ENCODE results near the gene RPH3AL. TPM values are rescaled to one million over a fixed set of nuclear protein-coding genes. Genes with fewer than 3 reads are reported as not detected.

The RPH3AL gene
- total and polyA plus RNA-seq, 2 experiments from 2014 or later, result 13.8 to 39.0 TPM

- TF ChIP-seq CTCF (IDR thresholded peaks at IDR 0.05; ENCODE audit: low read depth, low read length), result no peak
- Histone ChIP-seq H3K4me1 (ENCODE audit: low read depth) (peaks cover 62% of the 10 kb centered on the region), H3K36me3 (no peaks in the 10 kb centered on the region), H3K27ac (no peak overlapping the region), H3K4me3 (no peak overlapping the region), H3K27me3 (no peaks in the 10 kb centered on the region), H3K9me3 (ENCODE audit: low read depth) (no peaks in the 10 kb centered on the region)
- no peak for DNase-seq (ENCODE audit: low read depth in 1 of 2, low spot score in 1 of 2)
Observed at GRCh38 chr17:337453-337852, 15.2 kb downstream of the RPH3AL start.

- H3K27me3 ChIP-seq, result no peaks in the 10 kb centered on the region
- H3K27ac ChIP-seq, result peak overlapping the region; percentile 69
- no peaks in the 10 kb centered on the region for H3K36me3 ChIP-seq
- peaks cover 65% of the 10 kb centered on the region for H3K4me1 ChIP-seq (ENCODE audit: low read depth)
- no peak for DNase-seq (ENCODE audit: low read depth in 1 of 2, low spot score in 1 of 2)
- no peak for TF ChIP-seq CTCF (IDR thresholded peaks at IDR 0.05; ENCODE audit: low read depth, low read length)
- no peaks in the 10 kb centered on the region for H3K9me3 ChIP-seq (ENCODE audit: low read depth)
- no peak overlapping the region for H3K4me3 ChIP-seq
Observed at GRCh38 chr17:337022-337420, 15.6 kb downstream of the RPH3AL start.

GRCh38 chr17:336110-337021 is 16.2 kb downstream of the RPH3AL start:
- no peak overlapping the region for H3K4me3 ChIP-seq
- no peaks in the 10 kb centered on the region for H3K36me3 ChIP-seq
- H3K9me3 ChIP-seq (ENCODE audit: low read depth), result no peaks in the 10 kb centered on the region
- peak; percentile 35 to 78 for DNase-seq (ENCODE audit: low read depth in 1 of 2, low spot score in 1 of 2)
- H3K4me1 ChIP-seq (ENCODE audit: low read depth), result peaks cover 65% of the 10 kb centered on the region
- TF ChIP-seq CTCF (IDR thresholded peaks at IDR 0.05; ENCODE audit: low read depth, low read length), result no peak
- H3K27me3 ChIP-seq, result no peaks in the 10 kb centered on the region
- peak overlapping the region; percentile 69 for H3K27ac ChIP-seq

- no peaks in the 10 kb centered on the region for H3K27me3 ChIP-seq
- H3K4me3 ChIP-seq, result no peak overlapping the region
- no peak for TF ChIP-seq CTCF (IDR thresholded peaks at IDR 0.05; ENCODE audit: low read depth, low read length)
- H3K9me3 ChIP-seq (ENCODE audit: low read depth), result no peaks in the 10 kb centered on the region
- H3K36me3 ChIP-seq, result no peaks in the 10 kb centered on the region
- peak overlapping the region; percentile 69 for H3K27ac ChIP-seq
- H3K4me1 ChIP-seq (ENCODE audit: low read depth), result peaks cover 65% of the 10 kb centered on the region
- DNase-seq (ENCODE audit: low read depth in 1 of 2, low spot score in 1 of 2), result peak in 1 of 2 donors; percentile 40
Observed at GRCh38 chr17:335691-336090, 16.9 kb downstream of the RPH3AL start.

- Histone ChIP-seq H3K27me3 (no peaks in the 10 kb centered on the region), H3K9me3 (ENCODE audit: low read depth) (no peaks in the 10 kb centered on the region), H3K4me1 (ENCODE audit: low read depth) (peaks cover 65% of the 10 kb centered on the region), H3K27ac (no peak overlapping the region), H3K4me3 (no peak overlapping the region), H3K36me3 (no peaks in the 10 kb centered on the region)
- TF ChIP-seq CTCF (IDR thresholded peaks at IDR 0.05; ENCODE audit: low read depth, low read length), result no peak
- DNase-seq (ENCODE audit: low read depth in 1 of 2, low spot score in 1 of 2), result no peak
Observed at GRCh38 chr17:334974-335481, 17.6 kb downstream of the RPH3AL start.
